Measurements from ENCODE around the gene ARIH2.

Gene ARIH2

GRCh38 chr3:49030321-49030720 lies 111.7 kb downstream of the ARIH2 start:
- in situ Hi-C loops (cut with HindIII; ENCODE audit: low sequenced_read_pairs) = no loop called here

GRCh38 chr3:49032646-49033304 lies 114.1 kb downstream of the ARIH2 start:
- in situ Hi-C loops (cut with HindIII; ENCODE audit: low sequenced_read_pairs) = no loop called here

DNA sequence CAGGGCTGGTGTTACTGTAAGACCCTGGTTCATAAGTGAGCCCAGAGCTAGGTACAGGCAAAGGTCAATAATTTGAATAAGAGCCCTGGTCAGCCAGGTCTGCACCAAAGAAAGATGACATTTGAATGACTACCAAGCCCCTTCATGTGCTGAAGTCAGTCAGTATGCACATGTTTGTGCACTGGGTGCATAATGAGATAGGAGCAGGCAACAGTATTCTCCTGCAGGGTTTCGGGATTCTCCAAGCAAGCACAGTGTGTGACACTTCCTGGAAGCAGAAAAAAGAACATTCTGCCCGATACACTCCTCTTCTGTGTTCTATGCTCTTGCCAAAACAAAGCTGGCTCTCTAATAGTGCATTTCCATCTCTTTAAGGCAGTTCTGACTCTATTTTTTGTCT lies 116.0 kb downstream of the ARIH2 start:
- in situ Hi-C loops (cut with HindIII; ENCODE audit: low sequenced_read_pairs) = no loop called here

DNA sequence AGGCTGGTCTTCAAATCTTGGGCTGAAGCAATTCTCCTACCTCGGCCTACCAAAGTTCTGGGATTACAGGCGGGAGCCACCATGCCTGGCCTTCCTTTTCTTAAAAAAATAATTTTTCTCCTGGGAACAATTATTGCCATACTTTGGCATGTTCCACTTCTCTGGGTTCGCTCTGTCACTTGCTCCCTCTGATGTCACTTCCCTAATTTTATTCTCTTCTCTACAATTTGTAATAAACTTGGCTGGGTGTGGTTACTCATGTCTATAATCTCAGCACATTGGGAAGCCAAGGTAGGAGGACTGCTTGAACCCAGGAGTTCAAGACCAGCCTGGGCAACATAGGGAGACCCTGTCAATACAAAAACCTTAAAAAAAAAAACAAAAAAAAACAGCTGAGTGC lies 116.6 kb downstream of the ARIH2 start:
- in situ Hi-C loops (cut with HindIII; ENCODE audit: low sequenced_read_pairs) = no loop called here
